NCI-H2029 (cell line): Measurements from ENCODE around the gene PHLDB2.

Experiments used
- DNase-seq: peaks from one replicate; lab custom pipeline; 2025; lab: John Stamatoyannopoulos, UW

The PHLDB2 gene

DNA sequence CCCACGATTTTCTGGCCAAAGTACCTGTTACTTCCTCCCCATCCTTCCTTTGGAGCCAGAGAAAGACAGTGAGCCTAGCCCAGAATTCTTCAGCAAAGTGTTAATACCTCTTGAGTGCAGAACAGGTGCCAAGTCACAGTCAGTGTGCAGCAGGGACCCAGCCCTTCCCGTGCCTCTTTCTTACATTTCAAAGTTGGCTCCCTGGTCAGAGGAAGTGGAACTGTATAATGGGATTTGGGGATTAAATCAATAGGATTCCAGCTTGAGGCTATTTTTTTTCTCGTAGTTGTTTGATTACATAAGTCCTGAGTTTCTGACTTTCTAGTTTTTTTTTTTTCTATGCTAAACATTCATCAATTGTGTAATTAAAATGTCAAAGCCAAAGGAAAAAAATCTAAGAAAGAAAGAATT, 67.2 kb downstream of the PHLDB2 start:
- no peak for DNase-seq

DNA sequence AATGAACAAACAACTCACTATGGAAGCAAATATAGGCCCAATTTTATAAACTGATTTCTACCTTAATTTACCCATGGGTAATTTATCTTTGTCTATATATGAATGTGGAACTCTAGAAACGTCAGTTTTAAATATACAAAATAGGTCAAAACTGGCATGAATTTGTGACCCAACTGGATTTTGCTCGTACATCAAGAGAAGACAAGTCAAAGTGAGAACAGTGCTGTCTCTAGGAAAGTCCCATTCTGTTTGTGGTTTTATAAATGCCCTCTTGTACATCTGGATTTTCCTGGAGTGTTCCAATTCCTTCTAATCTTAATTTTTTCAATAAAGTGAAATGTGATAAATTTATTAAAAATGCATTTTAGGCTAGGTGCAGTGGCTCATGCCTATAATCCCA, 69.5 kb downstream of the PHLDB2 start:
- no peak for DNase-seq

DNA sequence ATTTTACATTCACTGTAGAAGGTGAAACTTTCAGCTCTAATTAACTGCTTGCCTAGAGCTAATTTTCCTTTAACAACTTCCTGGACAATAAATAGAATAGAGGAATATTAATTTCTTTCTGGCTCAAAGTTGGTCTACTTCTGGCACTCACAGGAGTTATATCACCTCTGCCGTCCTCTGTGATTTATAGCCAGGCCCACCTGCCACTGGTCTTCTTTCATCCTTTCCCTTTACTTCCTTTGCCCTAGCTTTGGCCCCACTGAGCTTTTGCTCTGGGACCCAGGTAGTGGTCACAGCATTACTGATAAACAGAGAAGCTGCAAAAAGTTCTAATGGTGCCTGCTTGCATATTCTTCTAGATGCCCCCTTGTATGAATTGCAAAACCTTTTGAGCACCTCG, 70.4 kb downstream of the PHLDB2 start:
- no peak for DNase-seq

GRCh38 chr3:111932946-111933345, 73.9 kb downstream of the PHLDB2 start:
- DNase-seq = no peak

- no peak for DNase-seq
These were observed 77.3 kb downstream of the PHLDB2 start for GRCh38 chr3:111936191-111936841.

DNA sequence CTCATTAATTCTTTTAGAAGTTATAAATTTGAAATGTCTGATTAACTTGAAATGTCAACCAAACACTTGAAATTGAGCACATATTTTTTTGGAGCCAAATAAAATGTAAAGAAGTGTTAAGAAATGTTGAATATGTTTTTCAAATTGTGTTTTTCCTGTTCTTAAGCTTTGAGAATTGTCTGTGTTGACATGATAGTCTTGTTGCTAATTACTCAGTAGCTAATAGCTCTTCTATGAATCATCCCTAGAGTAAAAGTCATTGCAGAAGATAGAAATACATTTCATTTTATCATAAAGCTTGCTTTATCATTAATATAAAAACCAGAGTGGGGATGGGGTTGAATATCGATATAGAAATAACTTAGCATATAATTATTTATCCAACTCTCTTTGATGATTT, 77.9 kb downstream of the PHLDB2 start:
- no peak for DNase-seq

- no peak for DNase-seq
These were observed 78.8 kb downstream of the PHLDB2 start for GRCh38 chr3:111937871-111938270.

GRCh38 chr3:111939873-111940272, 80.8 kb downstream of the PHLDB2 start:
- no peak for DNase-seq

- no peak for DNase-seq
These were observed 84.5 kb downstream of the PHLDB2 start for GRCh38 chr3:111943533-111943932.

GRCh38 chr3:111944372-111944771, 85.3 kb downstream of the PHLDB2 start:
- no peak for DNase-seq

GRCh38 chr3:111947231-111947630, 88.2 kb downstream of the PHLDB2 start:
- DNase-seq = no peak

DNA sequence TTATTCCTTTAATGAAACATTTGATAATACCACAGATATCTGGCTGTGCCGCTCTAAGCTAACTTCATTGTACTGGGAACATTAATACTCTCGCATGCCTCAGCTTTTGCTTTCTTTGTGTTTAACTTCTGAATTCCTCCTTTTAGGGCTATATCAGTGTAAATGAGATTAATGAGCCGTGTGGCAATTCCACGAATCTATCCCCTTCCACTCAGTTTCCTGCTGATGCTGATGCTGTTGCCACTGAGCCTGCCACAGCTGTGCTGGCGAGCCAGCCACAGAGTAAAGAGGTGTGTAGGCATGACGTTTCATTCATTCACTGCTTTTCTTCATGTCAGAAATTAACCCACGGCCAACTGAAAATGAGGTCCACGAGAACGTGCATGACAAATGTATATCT, 89.7 kb downstream of the PHLDB2 start:
- DNase-seq = no peak

DNA sequence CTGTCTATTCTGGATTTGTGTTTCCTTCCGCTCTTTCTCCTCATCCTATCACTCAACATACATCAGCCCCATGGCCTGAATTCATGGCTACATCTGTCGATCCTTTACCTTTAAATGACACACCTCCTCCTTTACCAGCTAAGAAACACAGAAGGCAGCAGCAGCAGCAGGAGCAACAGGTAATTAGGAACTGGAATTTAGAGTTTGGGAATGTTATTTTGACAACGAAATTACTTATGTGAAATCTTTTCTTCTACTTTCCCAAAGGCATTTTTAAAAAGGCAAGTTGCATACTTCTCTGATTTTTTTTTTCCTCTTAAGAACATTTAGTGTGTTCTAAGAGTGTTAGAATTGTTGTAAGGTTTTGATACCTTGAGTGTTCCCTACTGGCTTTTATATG, 90.6 kb downstream of the PHLDB2 start:
- DNase-seq = no peak

- no peak for DNase-seq
These were observed 92.0 kb downstream of the PHLDB2 start for GRCh38 chr3:111951032-111951431.

DNA sequence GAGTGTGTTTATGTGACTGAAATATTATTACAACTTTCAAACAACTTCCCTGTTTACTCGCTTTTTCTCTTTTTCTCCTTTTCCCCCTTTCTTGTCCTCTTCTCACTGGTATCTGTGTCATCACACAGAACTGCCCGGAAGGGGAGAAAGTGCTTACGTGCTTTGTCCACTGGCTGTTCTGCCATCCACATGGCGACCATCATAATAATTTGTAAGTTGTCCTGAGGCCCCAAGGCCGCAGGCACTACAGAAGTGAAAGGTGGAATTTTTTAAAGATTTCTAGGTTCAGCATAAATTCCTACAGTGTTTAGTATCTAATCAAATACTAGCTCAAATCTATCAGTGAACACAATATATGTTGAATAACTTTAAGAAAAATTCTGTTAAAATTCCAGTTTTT, 93.0 kb downstream of the PHLDB2 start:
- no peak for DNase-seq

GRCh38 chr3:111952866-111953450, 93.9 kb downstream of the PHLDB2 start:
- DNase-seq = no peak

GRCh38 chr3:111954228-111954990, 95.3 kb downstream of the PHLDB2 start:
- DNase-seq = no peak

- no peak for DNase-seq
These were observed 96.8 kb downstream of the PHLDB2 start for GRCh38 chr3:111955876-111956275.

DNA sequence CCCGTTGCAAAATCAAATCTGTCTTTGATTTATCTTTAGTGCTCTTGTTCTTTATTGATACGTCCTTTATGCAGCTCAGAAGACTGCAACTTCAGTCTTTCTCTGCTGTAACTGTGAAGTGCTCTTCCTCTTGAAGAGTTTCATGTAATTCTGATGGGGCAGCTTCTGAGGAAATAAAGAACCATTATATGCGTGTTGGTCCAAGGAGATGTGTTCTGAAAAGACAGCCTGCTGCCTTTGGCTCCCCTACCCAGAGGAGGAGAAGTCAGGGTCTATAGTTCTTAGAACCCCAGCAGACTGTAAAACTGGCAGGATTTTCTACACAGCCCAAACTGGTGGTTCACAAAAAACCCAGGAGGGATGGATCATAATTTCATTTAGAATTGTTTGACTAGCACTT, 97.4 kb downstream of the PHLDB2 start:
- DNase-seq = no peak

DNA sequence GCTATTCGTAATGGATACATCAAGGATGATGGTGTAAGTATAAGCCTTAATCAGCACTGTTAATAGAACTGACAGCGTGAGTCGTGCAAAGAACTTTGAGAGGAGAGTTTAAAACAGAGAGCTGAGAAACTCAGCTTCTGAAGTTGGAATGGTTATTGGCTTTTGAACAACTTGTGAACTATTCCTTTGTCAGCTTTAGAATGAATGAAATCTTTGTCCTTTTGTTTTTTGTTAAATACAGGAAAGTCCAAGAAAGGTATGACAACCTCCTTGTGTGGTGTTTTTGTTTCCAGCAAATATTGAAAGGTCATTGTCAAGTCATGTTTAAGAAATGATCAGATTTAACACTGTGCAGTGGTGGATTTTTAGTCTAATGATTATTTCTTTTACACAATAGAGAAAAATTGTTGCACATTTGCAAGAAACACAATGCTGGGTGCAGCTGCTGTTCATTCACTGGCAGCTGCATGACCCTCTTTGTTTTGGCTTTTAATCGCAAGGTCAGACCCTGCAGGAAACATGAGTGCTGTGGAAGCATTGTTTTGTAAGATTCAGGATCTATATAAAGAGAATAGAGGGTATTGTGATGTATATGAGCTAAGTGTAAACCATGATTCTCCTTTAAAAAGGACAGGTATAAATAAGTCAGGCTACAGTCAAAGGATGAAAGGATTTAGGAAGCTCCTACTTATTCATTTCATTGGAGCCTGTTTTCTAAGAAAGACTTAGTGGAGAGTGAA, 98.1 kb downstream of the PHLDB2 start:
- no peak for DNase-seq

DNA sequence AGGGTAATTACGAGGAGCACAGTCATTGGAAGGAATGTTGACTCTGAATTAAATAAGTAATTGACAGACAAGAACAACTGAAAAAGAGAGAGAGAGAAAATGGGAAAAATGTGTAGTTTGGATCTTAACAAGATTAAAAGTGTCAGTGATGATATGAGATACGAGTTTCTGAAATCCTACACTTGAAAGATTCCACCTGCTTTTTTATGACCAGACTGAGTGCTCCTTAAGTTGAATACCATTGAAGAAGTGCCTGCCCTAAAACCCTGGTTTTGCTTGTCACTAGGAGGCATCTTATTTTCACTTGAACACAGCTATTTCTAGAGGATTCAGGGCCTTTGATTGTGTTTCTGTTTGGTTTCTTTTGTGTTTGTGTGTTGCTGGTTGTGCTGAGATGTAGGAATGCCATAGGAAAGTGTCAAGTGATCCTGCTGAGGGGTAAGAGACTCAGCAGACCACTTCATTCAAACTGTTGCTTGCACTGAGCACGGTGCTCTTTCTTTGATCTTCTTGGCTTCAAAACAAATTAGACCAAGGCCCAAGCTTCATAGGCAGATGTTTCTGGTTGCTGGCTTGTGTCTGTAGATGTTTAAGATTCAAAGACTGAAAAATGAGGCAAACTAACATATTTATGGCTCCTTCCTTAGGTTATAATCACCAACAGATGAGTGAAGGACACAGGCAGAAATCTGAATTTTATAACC, 102.5 kb downstream of the PHLDB2 start:
- no peak for DNase-seq

DNA sequence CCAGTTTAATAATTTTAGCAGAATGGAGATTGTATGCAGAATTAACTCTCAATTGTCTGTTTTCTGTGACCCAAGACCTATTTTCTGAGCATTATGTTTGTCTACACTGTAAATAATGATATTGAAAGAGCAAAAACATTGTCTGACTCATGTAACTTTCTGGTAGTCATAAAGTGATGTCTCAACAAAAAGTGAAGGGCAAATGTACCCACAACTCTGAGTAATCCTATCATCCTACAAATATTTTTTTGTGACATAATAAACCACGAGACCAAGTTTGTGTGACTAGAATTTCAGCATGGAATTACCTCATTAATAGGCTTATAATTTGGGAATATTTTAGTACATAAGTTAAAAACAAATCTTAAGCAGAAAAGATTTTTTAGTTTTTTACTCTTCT, 104.4 kb downstream of the PHLDB2 start:
- DNase-seq = no peak
